Suppressor macrophage treated with lipopolysaccharide for 4 hours (primary cell): ENCODE data around the gene CLEC16A.

ENCODE experiments used
- DNase-seq: peaks from one replicate; pipeline ENCODE4 v3.0.0-alpha.2; 2020

Gene CLEC16A

DNA sequence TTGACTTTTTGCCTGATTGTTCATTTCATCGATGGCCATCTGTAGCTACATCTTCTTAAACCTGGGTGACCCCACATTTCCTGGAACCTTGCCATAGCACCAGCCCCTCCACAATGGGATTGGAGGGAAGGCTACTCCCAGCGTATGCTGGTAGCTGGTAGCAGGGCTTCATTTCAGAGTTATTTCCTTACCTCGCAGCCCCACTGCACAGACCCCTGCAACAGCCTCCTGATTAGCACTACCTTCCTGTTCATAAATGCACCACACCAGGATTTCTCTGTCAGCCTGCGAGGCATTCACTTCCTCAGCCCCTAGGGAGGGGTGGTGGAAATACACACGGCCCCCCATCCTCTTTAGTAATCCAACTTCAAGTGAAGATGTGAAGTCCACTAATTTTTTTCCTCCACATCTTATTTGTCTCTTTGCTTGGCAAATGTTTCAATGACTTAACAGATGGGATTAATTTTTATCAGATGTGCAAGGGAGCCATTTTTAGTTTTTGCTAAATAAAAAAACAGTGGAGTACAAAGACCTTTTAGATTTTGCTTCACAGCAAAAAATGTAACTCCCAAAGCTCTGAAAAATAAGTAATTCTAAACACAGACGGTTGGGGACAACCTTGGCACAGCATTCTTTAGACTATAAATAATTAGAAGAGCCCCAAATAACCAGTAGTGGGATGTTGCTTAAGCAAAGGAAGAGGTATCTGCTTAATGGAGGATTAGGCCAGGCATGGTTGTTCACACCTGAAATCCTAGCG lies 76.6 kb downstream of the CLEC16A start:
- no peak for DNase-seq

- DNase-seq: no peak
These were observed 77.6 kb downstream of the CLEC16A start for GRCh38 chr16:11022002-11022401.

DNA sequence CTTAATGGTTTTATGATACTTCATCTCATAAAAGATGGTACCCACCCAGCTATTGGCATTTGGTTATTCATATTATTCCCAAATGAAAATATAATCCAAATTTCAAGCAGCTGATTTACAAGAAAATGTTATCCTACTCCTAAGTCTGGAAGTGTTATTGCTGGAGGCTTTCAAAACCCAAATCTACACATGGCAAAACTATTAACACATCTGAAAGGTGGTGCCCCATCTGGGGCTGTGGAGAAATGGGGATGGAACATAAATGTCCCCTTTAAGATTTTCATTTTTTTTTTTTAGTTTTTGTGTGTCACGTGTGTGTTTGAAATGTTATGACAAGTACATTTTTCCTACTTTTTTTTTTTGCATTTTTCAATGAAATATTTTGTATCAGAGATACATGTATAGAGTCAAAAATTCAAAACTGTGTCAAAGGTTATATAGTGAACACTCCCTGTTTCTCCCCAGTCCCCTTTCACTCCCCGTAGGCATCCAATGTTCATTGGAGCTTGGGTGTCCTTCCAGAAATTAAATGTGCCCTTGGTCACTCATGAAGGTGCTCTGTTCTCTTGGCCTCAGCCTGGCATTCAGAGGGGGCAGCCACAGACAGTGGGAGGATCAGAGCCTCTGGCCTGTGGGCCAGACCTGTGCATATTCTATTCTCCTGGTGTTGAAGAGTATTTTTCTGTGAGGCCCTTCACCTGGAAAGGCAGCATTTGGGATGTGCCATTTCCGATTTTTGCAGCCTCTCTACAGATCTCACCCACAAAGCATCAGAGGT lies 79.1 kb downstream of the CLEC16A start:
- no peak for DNase-seq

DNA sequence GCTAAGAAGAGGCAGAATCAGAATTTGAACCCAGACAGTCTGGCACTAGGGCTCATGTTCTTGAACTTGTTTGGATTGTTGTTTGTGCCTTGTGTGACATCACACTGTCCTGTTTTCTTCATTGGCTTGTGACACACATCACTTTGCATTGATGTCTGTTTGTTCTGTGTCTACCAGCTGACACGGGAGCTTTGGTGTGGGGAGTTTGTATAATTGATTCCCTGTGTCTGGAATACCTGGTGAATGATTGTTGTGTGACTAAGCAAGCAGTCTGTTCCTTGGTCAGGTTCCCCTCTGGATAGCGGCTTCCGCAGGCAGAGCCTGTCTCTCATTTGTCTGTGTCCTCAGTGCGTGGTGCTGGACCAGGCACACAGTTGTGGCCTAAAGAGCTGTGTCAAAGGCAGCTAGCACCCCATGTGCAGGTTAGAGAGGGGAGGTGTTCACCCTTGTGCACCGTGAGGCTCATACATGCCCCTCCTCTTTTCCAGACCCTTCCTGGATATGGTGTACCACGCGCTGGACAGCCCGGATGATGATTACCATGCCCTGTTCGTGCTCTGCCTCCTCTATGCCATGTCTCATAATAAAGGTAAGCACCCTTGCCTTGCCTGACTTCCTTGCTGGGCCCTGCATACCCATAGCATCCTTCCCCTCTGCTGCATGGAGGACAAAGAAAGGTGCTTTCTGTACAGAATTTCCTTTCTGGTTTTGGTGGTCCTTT lies 80.1 kb downstream of the CLEC16A start:
- no peak for DNase-seq

DNA sequence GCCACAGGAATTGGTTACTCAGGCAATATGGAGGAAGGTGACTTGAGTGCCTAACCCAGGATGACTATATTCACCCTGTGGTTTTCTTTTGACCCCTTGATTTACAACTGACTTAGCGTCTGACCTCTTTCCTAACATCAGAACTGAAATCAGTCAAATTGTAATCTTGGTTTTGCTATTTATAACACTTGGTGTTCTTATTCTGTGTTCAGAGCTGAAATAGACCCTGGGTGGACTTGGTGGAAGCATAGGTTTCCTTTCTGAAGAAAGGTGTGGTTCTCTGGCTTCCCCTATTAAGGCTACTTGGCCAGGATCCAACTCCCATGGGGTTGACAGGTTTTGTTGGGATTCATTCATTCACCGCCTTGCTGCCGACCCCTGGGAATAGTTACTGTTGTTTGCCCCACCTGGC lies 80.8 kb downstream of the CLEC16A start:
- DNase-seq: no peak

DNA sequence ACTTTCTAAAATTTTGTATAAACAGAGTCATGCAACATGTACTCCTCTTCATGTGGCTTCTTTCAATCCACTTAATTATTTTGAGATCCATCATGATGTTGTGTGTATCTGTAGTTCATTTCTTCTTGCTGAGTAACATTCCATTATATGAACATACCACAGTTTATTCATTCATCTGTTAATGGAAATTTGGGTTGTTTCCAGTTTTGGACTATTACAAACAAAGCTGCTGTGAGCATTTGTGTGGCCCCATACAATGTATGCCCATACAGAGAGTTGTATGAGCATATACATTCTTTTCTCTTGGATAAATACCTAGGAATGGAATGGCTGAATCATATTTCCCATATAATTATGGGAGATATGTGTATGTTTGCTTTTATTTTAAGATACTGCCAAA lies 85.6 kb downstream of the CLEC16A start:
- DNase-seq: no peak

DNA sequence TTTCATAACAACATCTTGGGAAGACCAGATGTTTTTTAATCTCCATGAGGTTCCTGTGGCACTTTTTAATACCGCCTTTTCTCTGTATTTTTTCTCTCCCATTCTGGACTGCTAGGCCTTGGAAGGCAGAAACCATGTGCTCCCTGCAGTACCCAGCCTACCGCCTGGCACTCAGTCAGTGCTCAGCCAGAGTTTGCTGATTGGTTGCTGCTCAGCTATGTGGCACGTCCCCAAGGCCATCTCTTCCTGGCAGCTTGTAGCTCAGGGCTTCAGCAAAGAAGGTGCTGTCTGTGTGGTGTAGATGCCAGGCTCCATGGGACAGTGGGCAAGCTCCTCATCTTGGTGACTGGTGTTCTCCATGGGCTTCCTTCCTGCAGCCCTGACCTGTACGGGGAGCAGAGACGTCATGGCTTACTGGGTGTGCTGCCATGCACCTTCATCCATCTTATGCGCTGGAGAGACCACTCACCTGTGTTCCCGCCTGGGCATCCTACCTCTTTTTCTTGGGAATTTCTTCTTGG lies 86.7 kb downstream of the CLEC16A start:
- DNase-seq: no peak

- no peak for DNase-seq
These were observed 87.9 kb downstream of the CLEC16A start for GRCh38 chr16:11032000-11032921.

GRCh38 chr16:11032922-11033291 lies 88.5 kb downstream of the CLEC16A start:
- no peak for DNase-seq

DNA sequence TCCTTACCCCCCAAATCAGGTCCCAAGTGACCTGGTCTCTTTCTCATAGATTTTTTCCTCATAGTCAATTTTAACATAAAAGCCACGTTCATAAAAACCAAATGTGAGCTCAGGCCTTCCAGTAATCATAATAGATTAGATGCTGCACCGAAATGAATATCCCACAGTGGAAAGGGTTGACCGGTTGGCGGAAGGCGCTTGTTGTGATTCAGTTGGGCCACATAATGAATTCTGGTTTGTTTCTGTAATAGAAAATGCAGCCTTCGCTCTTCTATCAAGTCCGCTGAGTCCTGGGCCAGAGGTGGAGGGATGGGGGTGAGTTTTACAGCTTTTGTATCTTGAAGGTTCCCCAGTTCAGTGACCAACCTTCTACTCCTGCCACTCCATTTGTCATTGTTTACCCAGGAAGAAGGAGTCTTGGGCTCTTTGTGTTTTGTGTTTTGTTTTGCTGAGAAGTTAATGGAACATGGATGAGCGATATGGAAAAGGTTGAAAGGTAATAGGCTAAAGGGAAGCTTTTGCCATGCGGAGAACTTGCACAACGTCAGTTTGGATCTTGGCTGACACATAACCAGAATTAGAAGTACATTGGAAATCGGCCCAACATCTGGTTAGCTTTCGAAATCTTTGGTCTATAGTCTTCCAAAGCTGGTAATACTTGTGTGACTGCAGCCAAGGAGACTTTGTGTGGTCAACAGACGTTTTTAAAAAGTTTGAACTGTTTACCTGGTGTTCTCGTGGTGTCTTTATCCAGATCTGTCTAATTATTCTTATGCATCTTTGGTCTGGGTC lies 89.5 kb downstream of the CLEC16A start:
- DNase-seq: no peak

GRCh38 chr16:11034481-11034931 lies 90.1 kb downstream of the CLEC16A start:
- DNase-seq: no peak

DNA sequence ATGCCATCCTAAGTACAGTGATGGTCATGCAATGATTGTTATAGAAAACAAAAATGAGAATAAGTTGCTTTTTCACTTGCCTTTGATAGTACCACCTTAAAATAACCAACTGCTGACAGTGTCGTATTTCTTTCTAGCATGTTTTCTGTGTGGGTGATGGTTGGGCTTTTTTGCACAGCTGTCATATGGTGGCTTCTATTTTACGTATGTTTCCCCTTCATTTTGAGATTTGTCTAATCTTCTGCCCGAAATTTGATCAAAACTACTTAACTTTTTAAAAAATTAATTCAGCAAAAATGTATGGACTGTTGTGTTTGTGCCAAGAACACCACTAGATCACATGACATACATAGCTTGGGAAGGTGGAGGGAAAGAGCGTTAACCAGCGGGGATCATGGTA lies 90.7 kb downstream of the CLEC16A start:
- DNase-seq: no peak

GRCh38 chr16:11036040-11036439 lies 91.7 kb downstream of the CLEC16A start:
- DNase-seq: no peak

DNA sequence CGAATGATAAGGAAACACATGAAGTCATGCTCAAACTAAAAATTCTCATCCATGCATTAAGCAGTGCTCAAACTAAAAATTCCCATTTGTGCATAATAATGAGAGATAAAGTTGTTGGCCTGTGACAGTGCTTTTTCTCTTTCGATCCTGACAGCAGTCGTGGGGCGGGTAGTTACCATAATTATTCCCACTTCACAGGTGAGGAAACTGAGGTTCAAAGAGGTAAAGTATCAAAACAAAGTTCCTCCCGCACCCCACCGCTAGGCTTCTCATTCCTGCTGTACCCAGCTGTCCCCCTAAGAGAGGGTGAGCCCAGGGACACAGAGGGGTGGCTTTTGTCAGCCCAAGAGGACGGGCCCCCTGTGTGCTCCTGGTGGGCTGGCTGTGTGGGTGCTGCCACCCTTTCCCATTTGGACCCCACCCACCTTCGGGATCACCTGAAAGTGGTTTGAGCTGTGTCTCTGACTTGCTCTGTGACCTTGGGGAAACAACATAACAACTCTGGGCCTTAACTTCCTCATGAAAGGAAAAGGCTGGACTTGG lies 92.6 kb downstream of the CLEC16A start:
- DNase-seq: no peak

GRCh38 chr16:11038305-11038704 lies 93.9 kb downstream of the CLEC16A start:
- DNase-seq: no peak

DNA sequence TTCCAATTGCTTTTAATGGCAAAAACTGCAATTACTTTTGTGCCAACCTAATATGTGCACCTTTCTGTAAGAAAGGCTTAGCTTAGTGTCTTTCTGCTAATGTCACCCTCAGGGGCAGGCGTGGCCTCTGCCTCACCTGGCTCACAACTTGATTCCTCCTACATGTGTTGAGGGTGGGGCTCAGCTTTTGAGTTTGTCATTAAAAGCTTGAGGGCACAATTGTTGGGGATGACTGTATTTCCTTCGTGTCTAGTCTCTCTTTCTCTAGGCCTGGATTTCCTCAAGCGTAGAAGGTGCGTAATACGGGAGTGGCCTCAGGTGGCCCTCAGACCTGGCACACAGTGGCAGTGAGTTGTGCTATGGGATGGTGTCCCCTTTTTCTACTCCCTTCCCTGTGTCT lies 94.4 kb downstream of the CLEC16A start:
- DNase-seq: no peak

DNA sequence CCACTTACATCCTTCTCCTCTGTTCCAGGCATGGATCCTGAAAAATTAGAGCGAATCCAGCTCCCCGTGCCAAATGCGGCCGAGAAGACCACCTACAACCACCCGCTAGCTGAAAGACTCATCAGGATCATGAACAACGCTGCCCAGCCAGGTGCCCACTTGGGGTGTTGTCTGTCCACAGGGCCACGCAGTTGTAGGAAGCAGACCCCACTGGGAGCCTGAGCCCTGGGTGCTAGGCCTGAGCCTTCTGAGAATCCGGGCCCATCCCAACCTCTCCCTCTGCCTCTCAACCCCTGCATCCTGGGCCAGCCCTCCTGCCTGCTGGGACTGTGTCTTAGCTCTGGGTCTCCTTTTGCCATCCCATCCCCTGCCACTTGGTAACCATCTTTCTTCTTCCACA lies 95.4 kb downstream of the CLEC16A start:
- no peak for DNase-seq

- DNase-seq: no peak
These were observed 97.8 kb downstream of the CLEC16A start for GRCh38 chr16:11042191-11042590.

- no peak for DNase-seq
These were observed 101.1 kb downstream of the CLEC16A start for GRCh38 chr16:11045441-11045840.

GRCh38 chr16:11045846-11046245 lies 101.5 kb downstream of the CLEC16A start:
- DNase-seq: no peak

DNA sequence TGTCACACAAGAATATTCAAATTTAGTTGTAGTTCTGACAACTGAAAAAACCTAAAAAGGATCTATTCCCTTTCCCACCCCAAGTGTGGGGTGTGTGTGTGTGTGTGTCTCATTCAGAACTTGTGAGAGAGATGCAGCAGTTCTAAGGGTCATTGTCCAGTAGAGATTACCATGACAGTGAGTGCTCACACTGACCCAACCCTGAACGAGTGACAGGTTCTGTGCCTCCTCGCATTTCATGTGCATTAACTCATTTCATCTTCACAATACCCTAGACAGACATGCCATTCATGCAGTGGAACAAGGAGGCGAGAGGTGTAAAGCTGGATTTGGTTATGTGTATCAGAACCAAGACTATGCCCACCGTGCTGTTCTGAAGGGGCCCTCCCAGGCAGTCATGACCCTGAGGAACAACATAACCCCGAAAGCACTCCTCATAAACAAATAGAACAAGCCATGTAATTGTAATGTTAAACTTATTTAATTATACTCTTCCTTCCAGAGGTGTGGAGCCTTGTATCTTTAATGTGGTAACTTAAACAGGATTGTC lies 102.1 kb downstream of the CLEC16A start:
- DNase-seq: no peak
